B cell (primary cell): ENCODE results near the gene DLST. TPM values are rescaled to one million over a fixed set of nuclear protein-coding genes. Genes with fewer than 3 reads are reported as not detected.

Experiments used
- ATAC-seq: fragments of 200-7000 bp; cut with Tn5 transposase; one replicate; pipeline ENCODE4 v1.10.0; 2021; ENCODE audit warnings: low read depth, mild to moderate bottlenecking, moderate number of reproducible peaks, moderate library complexity
- CTCF ChIA-PET: fragments of 350-600 bp; sonication (Branson Sonifier 250); formaldehyde crosslinking; loops from one replicate; lab custom pipeline; 2021; ENCODE audit warnings: antibody characterized with exemption, inconsistent platforms; lab: Charles Lee
- POLR2A ChIA-PET: fragments of 350-600 bp; sonication (Branson Sonifier 250); formaldehyde crosslinking; loops from one replicate; lab custom pipeline; 2021; ENCODE audit warnings: antibody characterized with exemption; lab: Charles Lee
- DNase-seq: peaks from one replicate; pipeline ENCODE4 v3.0.0; 2013
- H2AFZ ChIP-seq: 2 replicates; pipeline ENCODE4 v1.6.1; 2012; ENCODE audit warnings: mild to moderate bottlenecking, low read depth, low read length; ENCODE audit not compliant: insufficient read depth, poor library complexity, severe bottlenecking
- H3K27ac ChIP-seq, 2 donors: 1 replicate in 1 of 2; 2 replicates in 1 of 2; pipeline ENCODE4 v1.5.1; 2012 to 2013; ENCODE audit warnings: low read length in 2 of 2, mild to moderate bottlenecking in 2 of 2, moderate library complexity in 1 of 2
- H3K27me3 ChIP-seq, 4 experiments: fragments of 200-600 bp in 1 of 4; sonication (generic) in 1 of 4; replicated peaks in 1 of 4; 1 replicate in 2 of 4; 2 replicates in 2 of 4; pipeline versions ENCODE4 v1.6.1 to v1.7.0; 2013 to 2016; ENCODE audit warnings: low read length in 3 of 4, mild to moderate bottlenecking in 2 of 4, mixed read lengths in 1 of 4, moderate library complexity in 1 of 4; ENCODE audit not compliant: insufficient read depth in 4 of 4, control insufficient read depth in 3 of 4; ENCODE audit errors: control extremely low read depth in 1 of 4
- H3K36me3 ChIP-seq, 2 experiments: replicated peaks in 1 of 2; 1 replicate in 1 of 2; 2 replicates in 1 of 2; pipeline versions ENCODE4 v1.6.1 to v1.7.1; 2013; ENCODE audit warnings: low read length in 1 of 2; ENCODE audit not compliant: insufficient read depth in 2 of 2, control insufficient read depth in 1 of 2; ENCODE audit errors: control extremely low read depth in 1 of 2, extremely low read depth in 1 of 2
- H3K4me1 ChIP-seq, 2 donors: fragments of 200-600 bp in 1 of 2; sonication (generic) in 1 of 2; 1 replicate in 1 of 2; 2 replicates in 1 of 2; pipeline versions ENCODE4 v1.5.1 to v1.6.1; 2013 to 2017; ENCODE audit warnings: low read length in 2 of 2; ENCODE audit not compliant: control insufficient read depth in 2 of 2, insufficient read depth in 2 of 2
- H3K4me2 ChIP-seq: replicated peaks from 2 replicates; pipeline ENCODE3; 2012; ENCODE audit warnings: mild to moderate bottlenecking, low read depth, low read length; ENCODE audit not compliant: poor library complexity, severe bottlenecking
- H3K4me3 ChIP-seq, 5 experiments: fragments of 200-600 bp in 1 of 5; sonication (generic) in 1 of 5; 1 replicate in 3 of 5; 2 replicates in 2 of 5; pipeline versions ENCODE4 v1.5.1 to v1.7.0; 2011 to 2016; ENCODE audit warnings: low read length in 4 of 5, mild to moderate bottlenecking in 4 of 5, low read depth in 2 of 5, control low read depth in 1 of 5, moderate library complexity in 1 of 5; ENCODE audit not compliant: insufficient read depth in 1 of 5; ENCODE audit errors: control extremely low read depth in 1 of 5, extremely low read depth in 1 of 5
- H3K79me2 ChIP-seq: fragments of 200-600 bp; sonication (generic); one replicate; pipeline ENCODE4 v1.6.0; 2016; ENCODE audit warnings: low read length; ENCODE audit not compliant: control insufficient read depth, insufficient read depth
- H3K9ac ChIP-seq: fragments of 200-600 bp; sonication (generic); 2 replicates; pipeline ENCODE4 v1.6.1; 2017; ENCODE audit warnings: mild to moderate bottlenecking, low read length, moderate library complexity
- H3K9me3 ChIP-seq, 3 donors: one replicate each; pipeline versions ENCODE4 v1.6.1 to v1.7.1; 2013; ENCODE audit warnings: low read length in 2 of 3; ENCODE audit not compliant: control insufficient read depth in 2 of 3, insufficient read depth in 1 of 3; ENCODE audit errors: control extremely low read depth in 1 of 3
- H4K20me1 ChIP-seq: 2 replicates; pipeline ENCODE4 v1.6.0; 2012; ENCODE audit warnings: mild to moderate bottlenecking, low read length; ENCODE audit not compliant: insufficient read depth, control insufficient read depth, poor library complexity, severe bottlenecking
- H3K27ac Mint-ChIP-seq: one replicate; pipeline ENCODE4 v1.8.0; 2021; ENCODE audit warnings: mixed read lengths
- H3K27me3 Mint-ChIP-seq: one replicate; pipeline ENCODE4 v1.8.0; 2021; ENCODE audit warnings: mixed read lengths
- H3K4me1 Mint-ChIP-seq: one replicate; pipeline ENCODE4 v1.8.0; 2021; ENCODE audit warnings: mixed read lengths
- H3K4me3 Mint-ChIP-seq: one replicate; pipeline ENCODE4 v1.8.0; 2021; ENCODE audit warnings: mixed read lengths
- H3K9me3 Mint-ChIP-seq: one replicate; pipeline ENCODE4 v1.8.0; 2022; ENCODE audit warnings: mixed read lengths; ENCODE audit not compliant: insufficient read depth
- EZH2 ChIP-seq: IDR thresholded peaks from 2 replicates; pipeline ENCODE4 v1.6.1; 2012; ENCODE audit warnings: borderline replicate concordance, low read depth, mild to moderate bottlenecking, moderate library complexity, low read length; ENCODE audit not compliant: insufficient read depth, poor library complexity, severe bottlenecking
- WGBS: methylation state at CpG from one replicate; pipeline ENCODE4 v1.1.5; 2013; ENCODE audit warnings: missing lambda C conversion rate; ENCODE audit not compliant: insufficient coverage; 5-methylcytosine and 5-hydroxymethylcytosine counted together
- intact Hi-C: fragments of 100-400 bp; cut with micrococcal nuclease; formaldehyde crosslinking; loops from one replicate; pipeline ENCODE4 v1.10.0; 2022
- polyA plus RNA-seq: library from polyadenylated mRNA; depleted of rRNA; stranded (reverse); fragments of >200 nt; gene quantifications from 2 replicates; pipeline ENCODE4 v1.2.3, GENCODE V29; 2012
- total RNA-seq, 2 donors: library from RNA; stranded (reverse); fragments of 120-200 nt in 1 of 2; gene quantifications; 1 replicate in 1 of 2; 2 replicates in 1 of 2; pipeline versions ENCODE4 v1.2.3 to v1.2.4, GENCODE V29; 2013 to 2022
- TF ChIP-seq, protein P1 (sequence below): fragments of 200-600 bp; IDR thresholded peaks from one replicate; pipeline ENCODE4 v1.8.0; 2022; ENCODE audit warnings: antibody characterized with exemption, mild to moderate bottlenecking

Gene DLST
- total and polyA plus RNA-seq, 2 donors (not counting 1 experiment from before 2014, with no cell fraction given): 73.1 to 89.5 TPM

GRCh38 chr14:74860899-74861733 is 20.6 kb upstream of the DLST start:
- H3K4me1 Mint-ChIP-seq: peaks cover 9% of the 10 kb centered on the region
- WGBS: 4% methylated on average over 5 of the region's 7 CpGs
- intact Hi-C loops: loop anchor here (1.0 kb wide), 2 partner anchors 44 to 227 kb away; no protein-coding TSS in a partner anchor

More at GRCh38 chr14:74860899-74861733, 20.6 kb upstream of the DLST start:
- POLR2A ChIA-PET: interaction anchor here (0.6 to 1.5 kb wide), 2 partner anchors 9 to 45 kb away, joined by 6 to 7 read pairs; no protein-coding TSS in a partner anchor
- peak; percentile 81 for ATAC-seq
- peak; percentile 88 for DNase-seq
- CTCF ChIA-PET: interaction anchor here (0.6 to 41.3 kb wide), 48 partner anchors 12 to 445 kb away, joined by 3 to 926 read pairs (median 4); partner anchors contain the start of genes ACYP1, DLST, EIF2B2 and NEK9
- Histone ChIP-seq H3K27ac (no peak overlapping the region), H3K9me3 (no peaks in the 10 kb centered on the region), H3K79me2 (no peaks in the 10 kb centered on the region), H3K9ac (no peak overlapping the region), H2AFZ (no peak overlapping the region), H3K27me3 (no peaks in the 10 kb centered on the region), H3K4me1 (peaks cover 0 to 19% of the 10 kb centered on the region in 2 donors), H3K4me3 (no peak overlapping the region), H3K4me2 (no peak overlapping the region), H4K20me1 (no peaks in the 10 kb centered on the region), H3K36me3 (peaks cover 0 to 3% of the 10 kb centered on the region in 2 experiments)
- Mint-ChIP-seq H3K27ac (no peak overlapping the region), H3K9me3 (no peaks in the 10 kb centered on the region), H3K27me3 (no peaks in the 10 kb centered on the region), H3K4me3 (no peak overlapping the region)
- TF ChIP-seq, protein P1, sequence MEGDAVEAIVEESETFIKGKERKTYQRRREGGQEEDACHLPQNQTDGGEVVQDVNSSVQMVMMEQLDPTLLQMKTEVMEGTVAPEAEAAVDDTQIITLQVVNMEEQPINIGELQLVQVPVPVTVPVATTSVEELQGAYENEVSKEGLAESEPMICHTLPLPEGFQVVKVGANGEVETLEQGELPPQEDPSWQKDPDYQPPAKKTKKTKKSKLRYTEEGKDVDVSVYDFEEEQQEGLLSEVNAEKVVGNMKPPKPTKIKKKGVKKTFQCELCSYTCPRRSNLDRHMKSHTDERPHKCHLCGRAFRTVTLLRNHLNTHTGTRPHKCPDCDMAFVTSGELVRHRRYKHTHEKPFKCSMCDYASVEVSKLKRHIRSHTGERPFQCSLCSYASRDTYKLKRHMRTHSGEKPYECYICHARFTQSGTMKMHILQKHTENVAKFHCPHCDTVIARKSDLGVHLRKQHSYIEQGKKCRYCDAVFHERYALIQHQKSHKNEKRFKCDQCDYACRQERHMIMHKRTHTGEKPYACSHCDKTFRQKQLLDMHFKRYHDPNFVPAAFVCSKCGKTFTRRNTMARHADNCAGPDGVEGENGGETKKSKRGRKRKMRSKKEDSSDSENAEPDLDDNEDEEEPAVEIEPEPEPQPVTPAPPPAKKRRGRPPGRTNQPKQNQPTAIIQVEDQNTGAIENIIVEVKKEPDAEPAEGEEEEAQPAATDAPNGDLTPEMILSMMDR: peak; percentile 87
- no peak for TF ChIP-seq EZH2
